Activated CD8-positive, alpha-beta T cell treated with anti-CD3 and anti-CD28 coated beads for 36 hours (primary cell): ENCODE data around the gene DDX46. TPM values are rescaled to one million over a fixed set of nuclear protein-coding genes. Genes with fewer than 3 reads are reported as not detected.
"Not testable (repeated sequence)": the region's sequence is repeated elsewhere in the genome, so short reads cannot be mapped to it uniquely, and the experiment has no call there.

ENCODE experiments used
- ATAC-seq: fragments of 200-7000 bp; cut with Tn5 transposase; one replicate; pipeline ENCODE4 v1.10.0; 2021; ENCODE audit warnings: mild to moderate bottlenecking, moderate library complexity
- CTCF ChIA-PET: fragments of 350-600 bp; sonication (Branson Sonifier 250); formaldehyde crosslinking; loops from one replicate; lab custom pipeline; 2021; ENCODE audit warnings: antibody characterized with exemption; lab: Charles Lee
- POLR2A ChIA-PET: fragments of 350-600 bp; sonication (Branson Sonifier 250); formaldehyde crosslinking; loops from one replicate; lab custom pipeline; 2021; ENCODE audit warnings: antibody characterized with exemption; lab: Charles Lee
- DNase-seq: peaks from one replicate; pipeline ENCODE4 v3.0.0-alpha.2; 2020
- H3K27ac Mint-ChIP-seq: one replicate; pipeline ENCODE4 v1.8.0; 2021; ENCODE audit warnings: mild to moderate bottlenecking, mixed read lengths
- H3K27me3 Mint-ChIP-seq: one replicate; pipeline ENCODE4 v1.8.0; 2021; ENCODE audit warnings: mixed read lengths
- H3K36me3 Mint-ChIP-seq: one replicate; pipeline ENCODE4 v1.8.0; 2021; ENCODE audit warnings: low read depth, mixed read lengths
- H3K4me1 Mint-ChIP-seq: one replicate; pipeline ENCODE4 v1.8.0; 2021; ENCODE audit warnings: low read depth, mixed read lengths
- H3K4me3 Mint-ChIP-seq: one replicate; pipeline ENCODE4 v1.8.0; 2021; ENCODE audit warnings: mild to moderate bottlenecking, moderate library complexity, mixed read lengths
- H3K9me3 Mint-ChIP-seq: one replicate; pipeline ENCODE4 v1.8.0; 2021; ENCODE audit warnings: mixed read lengths
- intact Hi-C: fragments of 100-400 bp; cut with micrococcal nuclease; formaldehyde crosslinking; loops from one replicate; pipeline ENCODE4 v1.10.0; 2022
- total RNA-seq, 2 experiments: library from RNA; stranded (reverse); gene quantifications; one replicate each; pipeline ENCODE4 v1.2.3, GENCODE V29; 2021
- TF ChIP-seq, protein P1 (sequence below): fragments of 200-600 bp; IDR thresholded peaks from one replicate; pipeline ENCODE4 v1.8.0; 2022; ENCODE audit warnings: antibody characterized with exemption, mild to moderate bottlenecking

Gene DDX46, protein sequence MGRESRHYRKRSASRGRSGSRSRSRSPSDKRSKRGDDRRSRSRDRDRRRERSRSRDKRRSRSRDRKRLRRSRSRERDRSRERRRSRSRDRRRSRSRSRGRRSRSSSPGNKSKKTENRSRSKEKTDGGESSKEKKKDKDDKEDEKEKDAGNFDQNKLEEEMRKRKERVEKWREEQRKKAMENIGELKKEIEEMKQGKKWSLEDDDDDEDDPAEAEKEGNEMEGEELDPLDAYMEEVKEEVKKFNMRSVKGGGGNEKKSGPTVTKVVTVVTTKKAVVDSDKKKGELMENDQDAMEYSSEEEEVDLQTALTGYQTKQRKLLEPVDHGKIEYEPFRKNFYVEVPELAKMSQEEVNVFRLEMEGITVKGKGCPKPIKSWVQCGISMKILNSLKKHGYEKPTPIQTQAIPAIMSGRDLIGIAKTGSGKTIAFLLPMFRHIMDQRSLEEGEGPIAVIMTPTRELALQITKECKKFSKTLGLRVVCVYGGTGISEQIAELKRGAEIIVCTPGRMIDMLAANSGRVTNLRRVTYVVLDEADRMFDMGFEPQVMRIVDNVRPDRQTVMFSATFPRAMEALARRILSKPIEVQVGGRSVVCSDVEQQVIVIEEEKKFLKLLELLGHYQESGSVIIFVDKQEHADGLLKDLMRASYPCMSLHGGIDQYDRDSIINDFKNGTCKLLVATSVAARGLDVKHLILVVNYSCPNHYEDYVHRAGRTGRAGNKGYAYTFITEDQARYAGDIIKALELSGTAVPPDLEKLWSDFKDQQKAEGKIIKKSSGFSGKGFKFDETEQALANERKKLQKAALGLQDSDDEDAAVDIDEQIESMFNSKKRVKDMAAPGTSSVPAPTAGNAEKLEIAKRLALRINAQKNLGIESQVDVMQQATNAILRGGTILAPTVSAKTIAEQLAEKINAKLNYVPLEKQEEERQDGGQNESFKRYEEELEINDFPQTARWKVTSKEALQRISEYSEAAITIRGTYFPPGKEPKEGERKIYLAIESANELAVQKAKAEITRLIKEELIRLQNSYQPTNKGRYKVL
- total RNA-seq: 10 to 100 TPM; 60.8 to 67.9 TPM

DNA sequence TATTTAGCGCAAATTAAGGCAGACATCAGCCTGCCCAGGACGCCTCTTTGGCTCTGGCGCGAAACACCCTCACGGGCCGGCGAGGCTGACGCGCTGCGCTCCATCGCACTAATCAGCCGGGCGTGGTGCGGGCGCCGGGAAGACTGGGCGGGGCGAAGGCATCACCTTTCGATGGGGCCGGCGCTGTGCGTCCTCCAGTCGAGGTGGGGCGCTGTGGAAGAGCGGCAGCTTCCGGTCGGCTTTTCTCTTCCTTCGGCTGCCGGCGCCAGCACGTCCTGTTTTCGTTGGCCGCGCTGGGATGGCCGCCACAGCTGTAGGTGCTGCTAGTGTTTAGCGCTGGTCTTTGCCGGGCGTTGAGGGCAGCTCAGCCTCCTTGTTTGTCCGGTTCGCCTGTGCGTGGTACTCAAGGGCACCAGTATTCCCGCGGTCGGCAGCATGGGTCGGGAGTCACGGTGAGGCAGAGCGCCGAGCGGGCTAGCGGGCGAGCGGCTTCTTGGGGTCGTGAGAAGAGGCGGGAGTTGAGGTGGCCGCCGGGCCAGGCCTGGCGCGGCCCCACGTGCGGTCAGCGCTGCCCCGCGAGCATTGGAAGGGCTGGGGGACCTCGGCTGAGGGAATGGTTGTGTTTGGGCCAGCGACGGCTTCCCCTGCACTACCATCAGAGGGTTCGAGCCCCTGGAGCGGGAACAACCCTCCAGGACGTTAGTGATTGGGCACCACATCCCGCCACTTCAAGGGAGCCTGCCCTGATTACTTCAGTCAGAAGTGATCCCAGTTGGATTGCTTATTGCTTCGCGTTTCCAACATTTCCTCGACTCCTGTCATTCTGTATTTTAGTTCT lies at the start of gene DDX46:
Gene DDX46 (plus strand): TSS at position 276 of the 838 bp plus-strand sequence. CDS start 160 bp downstream, at position 436.
- TF ChIP-seq, protein P1, sequence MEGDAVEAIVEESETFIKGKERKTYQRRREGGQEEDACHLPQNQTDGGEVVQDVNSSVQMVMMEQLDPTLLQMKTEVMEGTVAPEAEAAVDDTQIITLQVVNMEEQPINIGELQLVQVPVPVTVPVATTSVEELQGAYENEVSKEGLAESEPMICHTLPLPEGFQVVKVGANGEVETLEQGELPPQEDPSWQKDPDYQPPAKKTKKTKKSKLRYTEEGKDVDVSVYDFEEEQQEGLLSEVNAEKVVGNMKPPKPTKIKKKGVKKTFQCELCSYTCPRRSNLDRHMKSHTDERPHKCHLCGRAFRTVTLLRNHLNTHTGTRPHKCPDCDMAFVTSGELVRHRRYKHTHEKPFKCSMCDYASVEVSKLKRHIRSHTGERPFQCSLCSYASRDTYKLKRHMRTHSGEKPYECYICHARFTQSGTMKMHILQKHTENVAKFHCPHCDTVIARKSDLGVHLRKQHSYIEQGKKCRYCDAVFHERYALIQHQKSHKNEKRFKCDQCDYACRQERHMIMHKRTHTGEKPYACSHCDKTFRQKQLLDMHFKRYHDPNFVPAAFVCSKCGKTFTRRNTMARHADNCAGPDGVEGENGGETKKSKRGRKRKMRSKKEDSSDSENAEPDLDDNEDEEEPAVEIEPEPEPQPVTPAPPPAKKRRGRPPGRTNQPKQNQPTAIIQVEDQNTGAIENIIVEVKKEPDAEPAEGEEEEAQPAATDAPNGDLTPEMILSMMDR: peak; percentile 69
- ATAC-seq (peak; percentile 100), DNase-seq (peak; percentile 97)
- H3K4me1 Mint-ChIP-seq: peaks cover 30% of the 10 kb centered on the region
- peak within 1 kb of the TSS; percentile 99 for H3K4me3 Mint-ChIP-seq
- H3K27ac Mint-ChIP-seq: peak within 1 kb of the TSS; percentile 94
- no peaks in the 10 kb centered on the region for H3K9me3 Mint-ChIP-seq
- POLR2A ChIA-PET: interaction anchor here (0.9 to 8.2 kb wide), 7 partner anchors 14 to 151 kb away, joined by 3 to 65 read pairs (median 5); partner anchors contain the start of genes CAMLG and PCBD2
- CTCF ChIA-PET: interaction anchor here (0.7 to 6.2 kb wide), 12 partner anchors 8 to 172 kb away, joined by 3 to 77 read pairs (median 4); partner anchors contain the start of genes CAMLG, PCBD2 and SEC24A
- intact Hi-C loops: no loop called here
- peaks cover 10% of the 10 kb centered on the region for H3K36me3 Mint-ChIP-seq
- H3K27me3 Mint-ChIP-seq: no peaks in the 10 kb centered on the region

DNA sequence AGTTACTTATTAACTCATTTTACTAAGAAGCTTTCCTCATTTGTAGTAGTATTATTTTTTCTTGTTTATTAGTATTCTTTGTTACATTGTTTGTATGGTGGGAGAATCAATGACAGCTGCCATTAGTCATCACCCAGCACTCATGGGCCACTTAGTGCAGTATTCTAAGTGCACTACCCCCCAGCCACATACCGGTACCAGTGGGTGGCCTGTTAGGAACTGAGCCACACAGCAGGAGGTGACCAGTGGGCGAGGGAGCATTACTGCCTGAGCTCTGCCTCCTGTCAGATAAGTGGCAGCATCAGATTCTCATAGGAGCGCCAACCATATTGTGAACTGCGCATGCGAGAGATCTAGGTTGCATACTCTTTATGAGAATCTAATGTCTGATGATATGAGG lies 44.5 kb upstream of the DDX46 start:
- CTCF ChIA-PET: no interaction called here

DNA sequence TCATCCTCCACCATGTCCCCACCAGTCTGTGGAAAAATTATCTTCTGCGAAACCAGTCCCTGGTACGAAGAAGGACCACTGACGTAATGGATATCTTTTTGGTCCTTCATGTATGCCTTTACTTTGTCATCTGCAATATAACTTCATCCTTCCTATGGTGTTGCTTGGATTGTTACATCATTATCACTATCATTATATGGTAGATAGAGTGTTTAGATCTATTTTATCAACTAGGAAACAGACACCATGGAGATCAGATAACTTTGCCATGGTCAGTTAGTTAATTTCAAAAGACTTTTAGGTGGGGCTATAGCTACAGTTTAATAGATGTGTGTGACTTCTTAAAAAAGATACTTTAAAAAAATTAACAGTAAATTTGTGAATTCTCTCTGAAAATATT lies 44.0 kb upstream of the DDX46 start:
- DNase-seq: no peak
- no peaks in the 10 kb centered on the region for H3K4me1 Mint-ChIP-seq
- H3K27ac Mint-ChIP-seq: no peak overlapping the region
- intact Hi-C loops: no loop called here
- TF ChIP-seq, protein P1: no peak
- H3K27me3 Mint-ChIP-seq: no peaks in the 10 kb centered on the region
- ChIA-PET CTCF (no interaction called here), POLR2A (no interaction called here)
- H3K9me3 Mint-ChIP-seq: no peaks in the 10 kb centered on the region
- H3K36me3 Mint-ChIP-seq: peaks cover 28% of the 10 kb centered on the region
- ATAC-seq: no peak
- no peak overlapping the region for H3K4me3 Mint-ChIP-seq

More for the DNA sequence above, 44.5 kb upstream of the DDX46 start:
- Mint-ChIP-seq H3K4me1 (no peaks in the 10 kb centered on the region), H3K36me3 (peaks cover 28% of the 10 kb centered on the region), H3K27ac (no peak overlapping the region), H3K4me3 (no peak overlapping the region), H3K9me3 (no peaks in the 10 kb centered on the region), H3K27me3 (no peaks in the 10 kb centered on the region)
- POLR2A ChIA-PET: no interaction called here
- DNase-seq: no peak
- TF ChIP-seq, protein P1: no peak
- intact Hi-C loops: no loop called here
- no peak for ATAC-seq

DNA sequence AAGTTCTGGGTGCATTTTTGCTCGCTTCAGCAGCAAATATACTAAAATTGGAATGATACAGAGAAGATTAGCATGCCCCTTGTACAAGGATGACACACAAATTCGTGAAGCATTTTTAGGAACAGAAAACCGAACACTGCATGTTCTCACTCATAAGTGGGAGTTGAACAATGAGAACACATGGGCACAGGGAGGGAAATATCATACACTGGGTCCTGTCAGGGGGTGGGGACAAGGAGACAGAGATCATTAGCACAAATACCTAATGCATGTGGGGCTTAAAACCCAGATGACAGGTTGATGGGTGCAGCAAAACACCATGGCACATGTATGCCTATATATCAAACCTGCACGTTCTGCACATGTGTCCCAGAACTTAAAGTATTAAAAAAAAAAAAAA lies 43.1 kb upstream of the DDX46 start:
- peaks cover 30% of the 10 kb centered on the region for H3K36me3 Mint-ChIP-seq
- H3K9me3 Mint-ChIP-seq, H3K4me1 Mint-ChIP-seq, intact Hi-C loops, ATAC-seq, POLR2A ChIA-PET, H3K27me3 Mint-ChIP-seq, H3K4me3 Mint-ChIP-seq, DNase-seq, H3K27ac Mint-ChIP-seq, CTCF ChIA-PET: not testable (repeated sequence)
